ENCODE measurements around the gene LRMDA.

GRCh38 chr10:75592151-75592787, 160.8 kb downstream of the LRMDA start:
- TF ChIP-seq, protein P1, sequence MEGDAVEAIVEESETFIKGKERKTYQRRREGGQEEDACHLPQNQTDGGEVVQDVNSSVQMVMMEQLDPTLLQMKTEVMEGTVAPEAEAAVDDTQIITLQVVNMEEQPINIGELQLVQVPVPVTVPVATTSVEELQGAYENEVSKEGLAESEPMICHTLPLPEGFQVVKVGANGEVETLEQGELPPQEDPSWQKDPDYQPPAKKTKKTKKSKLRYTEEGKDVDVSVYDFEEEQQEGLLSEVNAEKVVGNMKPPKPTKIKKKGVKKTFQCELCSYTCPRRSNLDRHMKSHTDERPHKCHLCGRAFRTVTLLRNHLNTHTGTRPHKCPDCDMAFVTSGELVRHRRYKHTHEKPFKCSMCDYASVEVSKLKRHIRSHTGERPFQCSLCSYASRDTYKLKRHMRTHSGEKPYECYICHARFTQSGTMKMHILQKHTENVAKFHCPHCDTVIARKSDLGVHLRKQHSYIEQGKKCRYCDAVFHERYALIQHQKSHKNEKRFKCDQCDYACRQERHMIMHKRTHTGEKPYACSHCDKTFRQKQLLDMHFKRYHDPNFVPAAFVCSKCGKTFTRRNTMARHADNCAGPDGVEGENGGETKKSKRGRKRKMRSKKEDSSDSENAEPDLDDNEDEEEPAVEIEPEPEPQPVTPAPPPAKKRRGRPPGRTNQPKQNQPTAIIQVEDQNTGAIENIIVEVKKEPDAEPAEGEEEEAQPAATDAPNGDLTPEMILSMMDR (IDR thresholded peaks at IDR 0.05; ENCODE audit: insufficient read depth, low read length, poor library complexity, severe bottlenecking): no peak
- TF ChIP-seq EZH2phosphoT487 (conservative IDR thresholded peaks at IDR 0.05; ENCODE audit: low read length): no peak

Measured in SU-DHL-6 (cell line).